RKO (cell line): ENCODE data around the gene IFNL2.
"Not testable (repeated sequence)": the region's sequence is repeated elsewhere in the genome, so short reads cannot be mapped to it uniquely, and the experiment has no call there.

Experiments
- DNase-seq: peaks from one replicate; pipeline ENCODE4 v3.0.0-alpha.2; 2016; ENCODE audit warnings: low spot score

The IFNL2 gene

GRCh38 chr19:39297931-39298634 lies 29.9 kb downstream of the IFNL2 start:
- no peak for DNase-seq

GRCh38 chr19:39299404-39299803 lies 31.2 kb downstream of the IFNL2 start:
- DNase-seq: no peak

- DNase-seq: no peak
Observed at GRCh38 chr19:39299832-39300231, 31.6 kb downstream of the IFNL2 start.

GRCh38 chr19:39301021-39301420 lies 32.8 kb downstream of the IFNL2 start:
- DNase-seq: no peak

- no peak for DNase-seq
Observed at GRCh38 chr19:39301562-39301961, 33.4 kb downstream of the IFNL2 start.

GRCh38 chr19:39303373-39304184 lies 35.4 kb downstream of the IFNL2 start:
- DNase-seq: no peak

- DNase-seq: no peak
Observed at GRCh38 chr19:39304185-39304513, 36.0 kb downstream of the IFNL2 start.

GRCh38 chr19:39304701-39305571 lies 36.7 kb downstream of the IFNL2 start:
- DNase-seq: no peak

GRCh38 chr19:39306075-39306474 lies 37.9 kb downstream of the IFNL2 start:
- no peak for DNase-seq

- DNase-seq: no peak
Observed at GRCh38 chr19:39307046-39307821, 39.0 kb downstream of the IFNL2 start.

GRCh38 chr19:39307822-39308530 lies 39.8 kb downstream of the IFNL2 start:
- DNase-seq: no peak

GRCh38 chr19:39308531-39309304 lies 40.5 kb downstream of the IFNL2 start:
- DNase-seq: no peak

- not testable (repeated sequence) for DNase-seq
Observed at GRCh38 chr19:39309305-39309670, 41.1 kb downstream of the IFNL2 start.

GRCh38 chr19:39310558-39311311 lies 42.5 kb downstream of the IFNL2 start:
- DNase-seq: peak; percentile 18

- no peak for DNase-seq
Observed at GRCh38 chr19:39314016-39314728, 46.0 kb downstream of the IFNL2 start.

- DNase-seq: no peak
Observed at GRCh38 chr19:39315933-39316332, 47.7 kb downstream of the IFNL2 start.

GRCh38 chr19:39316627-39317321 lies 48.6 kb downstream of the IFNL2 start:
- no peak for DNase-seq

- no peak for DNase-seq
Observed at GRCh38 chr19:39317476-39317875, 49.3 kb downstream of the IFNL2 start.
